BE2C (cell line): ENCODE measurements around the gene PELO. TPM values are rescaled to one million over a fixed set of nuclear protein-coding genes. Genes with fewer than 3 reads are reported as not detected.

Experiments used
- DNase-seq: peaks from one replicate; pipeline ENCODE4 v3.0.0-alpha.2; 2020
- H3K27me3 ChIP-seq: fragments of 250-450 bp; sonication (Bioruptor Pico); 2 replicates; pipeline ENCODE4 v1.5.1; 2020; ENCODE audit warnings: mild to moderate bottlenecking
- H3K36me3 ChIP-seq: fragments of 250-450 bp; sonication (Bioruptor Pico); 2 replicates; pipeline ENCODE4 v1.5.1; 2020; ENCODE audit warnings: mild to moderate bottlenecking
- H3K4me1 ChIP-seq: fragments of 250-450 bp; sonication (Bioruptor Pico); 2 replicates; pipeline ENCODE4 v1.5.1; 2020
- H3K4me3 ChIP-seq: 2 replicates; pipeline ENCODE4 v1.5.1; 2011; ENCODE audit warnings: low read depth, low read length
- H3K9me3 ChIP-seq: fragments of 250-450 bp; sonication (Bioruptor Pico); 2 replicates; pipeline ENCODE4 v1.5.1; 2020
- polyA plus RNA-seq: library from polyadenylated mRNA; unstranded; fragments of >200 nt; gene quantifications from one replicate; pipeline ENCODE4 v1.2.1, GENCODE V29; 2012; ENCODE audit warnings: low read depth, missing spikeins; ENCODE audit not compliant: insufficient read length, insufficient read depth
- TF ChIP-seq, protein P1 (sequence below): IDR thresholded peaks from 2 replicates; pipeline ENCODE4 v1.5.1; 2012; ENCODE audit warnings: mild to moderate bottlenecking, low read depth, low read length

The PELO gene, protein sequence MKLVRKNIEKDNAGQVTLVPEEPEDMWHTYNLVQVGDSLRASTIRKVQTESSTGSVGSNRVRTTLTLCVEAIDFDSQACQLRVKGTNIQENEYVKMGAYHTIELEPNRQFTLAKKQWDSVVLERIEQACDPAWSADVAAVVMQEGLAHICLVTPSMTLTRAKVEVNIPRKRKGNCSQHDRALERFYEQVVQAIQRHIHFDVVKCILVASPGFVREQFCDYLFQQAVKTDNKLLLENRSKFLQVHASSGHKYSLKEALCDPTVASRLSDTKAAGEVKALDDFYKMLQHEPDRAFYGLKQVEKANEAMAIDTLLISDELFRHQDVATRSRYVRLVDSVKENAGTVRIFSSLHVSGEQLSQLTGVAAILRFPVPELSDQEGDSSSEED
- 91.5 TPM for polyA plus RNA-seq

DNA sequence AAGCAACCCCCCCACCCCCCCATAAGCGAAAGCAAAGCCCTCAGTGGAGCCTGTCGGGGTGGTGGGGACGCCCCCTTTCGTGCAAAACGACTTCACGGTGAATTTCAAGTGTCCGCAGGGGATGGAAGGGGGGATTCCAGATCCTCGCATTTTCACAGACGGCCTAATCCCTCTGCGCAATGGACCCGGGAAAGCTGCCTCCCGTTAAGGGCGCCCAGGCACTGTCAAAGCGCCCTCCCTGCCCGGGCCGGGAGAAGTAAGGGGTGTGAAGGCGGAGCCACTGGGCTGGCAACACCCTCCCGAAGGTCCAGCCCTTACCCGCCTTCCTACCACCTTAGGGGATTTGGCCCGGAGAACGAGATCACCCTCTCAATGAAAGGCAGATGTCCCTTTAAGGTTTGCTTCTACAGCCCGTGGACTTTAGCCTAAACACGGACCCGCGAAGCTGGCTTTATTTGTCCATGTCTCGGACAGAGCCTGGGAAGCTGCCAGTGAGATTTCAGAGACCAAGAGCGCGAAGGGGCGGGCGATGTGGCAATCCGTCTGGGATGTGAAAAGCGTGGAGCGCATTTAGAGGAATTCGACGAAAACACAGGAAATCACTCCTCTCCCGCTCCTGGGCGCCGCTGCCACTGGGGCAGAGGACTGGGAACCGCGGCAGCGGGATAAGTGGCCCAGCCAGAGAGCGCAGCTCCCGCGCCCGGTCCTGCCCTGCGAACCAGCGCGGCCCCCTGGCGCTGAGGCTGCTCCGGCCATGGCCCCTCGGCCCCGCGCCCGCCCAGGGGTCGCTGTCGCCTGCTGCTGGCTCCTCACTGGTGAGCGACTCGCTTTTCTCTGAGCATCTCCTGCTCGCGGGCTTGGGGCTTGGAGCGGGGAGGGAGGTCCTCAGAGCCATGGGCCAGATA, at the start of gene PELO, which contains the start of gene ITGA1:
Gene PELO, plus strand, starts transcription at position 317 of the 905 bp plus-strand sequence. CDS start 12,479 bp downstream, outside the sequence.
Gene ITGA1, plus strand, starts transcription at position 317 of the 905 bp plus-strand sequence. Its CDS starts 438 bp downstream, at position 755.
- H3K4me3 ChIP-seq: peak within 1 kb of the TSS; percentile 74
- peaks cover 17% of the 10 kb centered on the region for H3K4me1 ChIP-seq
- no peaks in the 10 kb centered on the region for H3K27me3 ChIP-seq
- TF ChIP-seq, protein P1, sequence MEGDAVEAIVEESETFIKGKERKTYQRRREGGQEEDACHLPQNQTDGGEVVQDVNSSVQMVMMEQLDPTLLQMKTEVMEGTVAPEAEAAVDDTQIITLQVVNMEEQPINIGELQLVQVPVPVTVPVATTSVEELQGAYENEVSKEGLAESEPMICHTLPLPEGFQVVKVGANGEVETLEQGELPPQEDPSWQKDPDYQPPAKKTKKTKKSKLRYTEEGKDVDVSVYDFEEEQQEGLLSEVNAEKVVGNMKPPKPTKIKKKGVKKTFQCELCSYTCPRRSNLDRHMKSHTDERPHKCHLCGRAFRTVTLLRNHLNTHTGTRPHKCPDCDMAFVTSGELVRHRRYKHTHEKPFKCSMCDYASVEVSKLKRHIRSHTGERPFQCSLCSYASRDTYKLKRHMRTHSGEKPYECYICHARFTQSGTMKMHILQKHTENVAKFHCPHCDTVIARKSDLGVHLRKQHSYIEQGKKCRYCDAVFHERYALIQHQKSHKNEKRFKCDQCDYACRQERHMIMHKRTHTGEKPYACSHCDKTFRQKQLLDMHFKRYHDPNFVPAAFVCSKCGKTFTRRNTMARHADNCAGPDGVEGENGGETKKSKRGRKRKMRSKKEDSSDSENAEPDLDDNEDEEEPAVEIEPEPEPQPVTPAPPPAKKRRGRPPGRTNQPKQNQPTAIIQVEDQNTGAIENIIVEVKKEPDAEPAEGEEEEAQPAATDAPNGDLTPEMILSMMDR: peak; percentile 66
- H3K9me3 ChIP-seq: no peaks in the 10 kb centered on the region
- no peaks in the 10 kb centered on the region for H3K36me3 ChIP-seq
- DNase-seq: peak; percentile 91

DNA sequence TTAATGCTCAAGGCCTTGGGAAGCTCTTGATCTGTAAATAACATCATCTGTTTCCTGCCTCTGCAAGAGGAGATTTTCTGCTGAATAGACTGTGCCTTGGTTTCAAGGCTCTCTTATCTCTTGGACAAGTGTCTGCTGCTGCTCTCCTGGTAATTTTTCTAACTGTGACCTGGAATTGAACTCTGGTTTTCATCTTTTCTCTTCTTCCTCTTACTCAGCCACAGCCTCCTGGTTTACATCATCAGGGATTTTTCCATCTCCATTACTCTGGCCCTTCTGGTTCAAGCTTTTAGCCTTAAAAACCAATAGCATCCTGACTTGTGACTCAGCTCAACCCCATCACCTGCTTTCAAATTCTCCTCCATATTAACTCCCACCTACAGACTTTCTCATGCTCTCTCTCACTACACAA, 49.6 kb upstream of the PELO start:
- peaks cover 51% of the 10 kb centered on the region for H3K4me1 ChIP-seq
- H3K36me3 ChIP-seq: no peaks in the 10 kb centered on the region
- no peak overlapping the region for H3K4me3 ChIP-seq
- peak; percentile 42 for DNase-seq
- H3K9me3 ChIP-seq: no peaks in the 10 kb centered on the region; the same call in 1 of the 2 replicates
- H3K27me3 ChIP-seq: no peaks in the 10 kb centered on the region
- TF ChIP-seq, protein P1: no peak

DNA sequence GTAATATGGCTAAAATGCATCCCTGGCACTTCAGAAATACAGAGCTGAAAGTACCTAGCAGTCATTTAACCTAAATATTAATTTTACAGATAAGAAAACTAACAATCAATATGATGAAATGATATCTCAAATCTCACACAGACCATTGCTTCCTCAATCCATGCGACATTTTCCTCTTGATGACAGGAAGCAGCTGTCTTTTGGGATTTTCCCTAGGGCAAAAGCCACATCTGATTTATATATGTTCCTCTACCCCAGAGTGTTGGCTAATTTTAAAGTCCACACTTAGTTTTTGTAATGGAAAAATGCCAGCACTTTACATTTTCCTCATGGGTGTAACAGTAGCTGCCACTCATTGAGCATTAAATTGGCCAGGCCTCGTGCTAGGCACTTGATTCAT, 47.7 kb upstream of the PELO start:
- H3K4me1 ChIP-seq: peaks cover 51% of the 10 kb centered on the region
- no peaks in the 10 kb centered on the region; the same call in 1 of the 2 replicates for H3K9me3 ChIP-seq
- peak; percentile 16 for DNase-seq
- no peaks in the 10 kb centered on the region for H3K27me3 ChIP-seq
- TF ChIP-seq, protein P1: no peak
- H3K36me3 ChIP-seq: no peaks in the 10 kb centered on the region
- H3K4me3 ChIP-seq: no peak overlapping the region

DNA sequence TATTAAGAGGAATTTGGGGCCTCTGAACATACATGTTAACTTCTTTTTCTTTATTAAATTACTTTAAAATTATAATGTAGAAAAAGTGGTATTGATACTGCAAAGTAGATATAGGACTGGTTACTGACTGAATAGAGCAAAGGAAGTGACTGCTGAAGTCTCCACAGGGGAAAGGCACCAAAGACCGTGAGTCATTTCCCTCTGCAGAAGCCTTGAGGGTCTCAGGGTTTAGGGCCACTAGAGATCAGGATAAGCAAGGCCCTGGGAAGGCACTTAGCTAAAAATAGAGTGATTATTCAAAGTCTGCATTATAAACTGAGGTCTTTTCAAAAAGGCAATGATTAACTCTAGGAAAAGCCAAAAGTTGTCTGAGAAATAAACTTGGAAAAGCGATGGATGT, 44.7 kb upstream of the PELO start:
- no peak overlapping the region for H3K4me3 ChIP-seq
- DNase-seq: no peak
- peaks cover 40% of the 10 kb centered on the region for H3K4me1 ChIP-seq
- no peaks in the 10 kb centered on the region for H3K9me3 ChIP-seq
- TF ChIP-seq, protein P1: no peak
- no peaks in the 10 kb centered on the region for H3K36me3 ChIP-seq
- H3K27me3 ChIP-seq: no peaks in the 10 kb centered on the region

DNA sequence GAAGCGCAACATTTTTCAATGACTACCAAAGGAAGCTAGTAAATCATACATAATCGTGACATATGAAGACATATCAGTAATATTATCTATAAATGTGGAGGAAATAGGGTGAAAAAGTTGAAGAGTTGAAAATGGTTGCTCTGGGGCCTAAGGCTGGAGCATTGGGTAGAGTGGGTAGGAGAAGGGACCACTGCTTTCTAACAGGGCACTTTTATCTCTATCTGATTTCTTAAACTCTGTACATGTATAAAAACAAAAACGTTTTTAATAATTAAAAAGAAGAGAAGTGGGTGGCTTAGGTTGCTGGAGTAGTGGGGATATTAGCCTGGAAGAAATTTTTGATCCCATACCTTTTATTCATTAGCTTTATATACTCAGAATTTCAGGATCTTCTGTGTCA, 44.2 kb upstream of the PELO start:
- TF ChIP-seq, protein P1: no peak

More for the DNA sequence above, 44.2 kb upstream of the PELO start:
- DNase-seq: no peak
- Histone ChIP-seq H3K36me3 (no peaks in the 10 kb centered on the region), H3K4me1 (peaks cover 37% of the 10 kb centered on the region), H3K9me3 (no peaks in the 10 kb centered on the region), H3K27me3 (no peaks in the 10 kb centered on the region), H3K4me3 (no peak overlapping the region)
